H54 (cell line): ENCODE results near the gene TGM4.
"Not testable (repeated sequence)": the region's sequence is repeated elsewhere in the genome, so short reads cannot be mapped to it uniquely, and the experiment has no call there.

ENCODE experiments used
- DNase-seq: peaks from one replicate; pipeline ENCODE4 v3.0.0; 2011; ENCODE audit warnings: low spot score, mixed read lengths; ENCODE audit not compliant: insufficient read length
- FAIRE-seq: peaks from 3 replicates; lab custom pipeline; 2011; peaks lifted over from hg19 to GRCh38; lab: Jason Lieb, UNC
- POLR2A ChIP-seq: IDR thresholded peaks from 2 replicates; pipeline ENCODE4 v1.6.1; 2011; ENCODE audit warnings: low read depth, mild to moderate bottlenecking, low read length

Gene TGM4

DNA sequence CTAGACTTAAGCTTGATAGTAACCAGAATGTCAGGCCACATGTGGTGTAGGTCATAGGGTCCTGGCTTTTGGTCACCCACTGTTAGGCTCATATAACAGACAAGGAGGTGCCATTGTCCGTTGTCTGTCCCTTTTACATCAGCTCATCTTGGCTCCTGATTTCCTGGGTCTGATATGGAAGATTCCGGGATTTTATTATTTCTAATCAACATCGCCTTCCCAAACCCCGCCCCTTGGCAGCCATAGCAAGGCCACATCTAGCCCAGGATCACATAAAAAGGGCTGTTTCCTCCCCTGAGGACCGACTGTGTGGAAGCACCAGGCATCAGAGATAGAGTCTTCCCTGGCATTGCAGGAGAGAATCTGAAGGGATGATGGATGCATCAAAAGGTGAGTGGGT lies at the start of gene TGM4:
Gene TGM4, plus strand, starts transcription at position 301 of the 400 bp plus-strand sequence. Its CDS starts 71 bp downstream, at position 372.
- TF ChIP-seq POLR2A, result no peak
- DNase-seq, result no peak
- FAIRE-seq, result no peak

DNA sequence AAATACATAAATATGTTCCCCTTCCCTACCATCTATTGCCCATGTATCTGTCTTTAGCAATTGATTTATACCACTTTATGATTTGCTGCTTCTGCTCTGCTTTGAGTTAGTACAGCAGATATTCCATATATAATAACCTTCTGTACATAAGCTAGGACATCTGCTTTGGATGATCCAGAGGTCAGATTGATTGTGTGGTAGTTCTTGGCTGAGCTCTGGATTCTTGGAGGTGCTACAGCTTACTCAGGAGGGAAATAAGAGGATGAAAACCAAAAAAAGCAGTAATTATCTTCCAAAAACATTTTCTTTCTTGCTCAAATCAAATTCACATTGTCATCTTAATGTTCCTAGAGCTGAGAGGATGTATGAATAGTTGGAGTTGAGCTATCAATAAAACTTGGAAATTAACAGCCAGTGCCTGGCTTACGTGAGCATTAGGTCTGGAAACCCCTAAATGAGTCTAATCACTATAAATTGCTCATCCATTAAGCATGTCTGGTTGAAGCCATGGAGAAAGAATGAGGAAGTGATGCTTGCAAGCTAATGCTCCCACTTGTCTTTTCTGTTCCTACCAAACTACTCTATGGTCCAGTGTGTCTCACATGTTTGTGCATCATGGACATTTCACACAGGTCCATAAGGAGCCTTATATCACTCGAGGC lies 49.0 kb upstream of the TGM4 start:
- no peak for TF ChIP-seq POLR2A
- DNase-seq (no peak), FAIRE-seq (no peak)

DNA sequence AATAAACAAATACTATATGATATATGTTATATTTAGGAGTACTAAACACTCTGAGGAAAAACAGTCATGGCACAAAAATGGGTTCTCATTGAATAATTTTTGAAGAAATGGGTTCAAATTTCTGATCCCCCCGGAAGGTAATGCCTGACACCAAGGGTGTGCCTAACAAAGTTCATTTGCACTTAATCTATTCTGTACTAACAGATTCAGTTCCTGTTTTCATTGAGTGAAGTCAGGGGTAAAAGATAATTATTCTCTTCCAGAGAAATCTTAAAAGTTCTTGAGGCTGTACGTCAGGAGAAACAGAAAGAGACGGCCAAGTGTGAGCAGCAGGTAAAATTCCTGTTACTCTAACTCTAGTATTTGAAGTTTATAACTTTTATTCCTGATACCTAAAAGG lies 47.2 kb upstream of the TGM4 start:
- no peak for TF ChIP-seq POLR2A
- FAIRE-seq (no peak), DNase-seq (no peak)

DNA sequence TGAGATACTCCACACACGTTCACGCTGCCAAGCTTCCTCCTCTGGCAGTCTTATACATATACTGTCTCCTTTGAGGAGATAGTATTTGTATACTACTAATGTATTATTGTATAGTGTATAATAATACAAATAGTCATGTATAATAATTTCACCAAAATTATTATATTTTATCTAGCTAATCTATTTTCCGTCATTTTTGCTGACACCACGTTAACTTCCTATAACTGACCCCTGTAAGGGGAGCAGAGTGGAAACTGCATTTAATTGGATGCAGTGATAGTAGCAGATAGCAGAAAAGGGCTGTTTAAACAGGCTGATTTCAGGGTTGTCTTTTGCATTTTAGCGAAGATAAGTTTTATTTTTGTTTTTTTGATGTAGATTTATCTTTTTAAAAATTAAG lies 43.2 kb upstream of the TGM4 start:
- DNase-seq, result no peak
- no peak for FAIRE-seq
- no peak for TF ChIP-seq POLR2A

DNA sequence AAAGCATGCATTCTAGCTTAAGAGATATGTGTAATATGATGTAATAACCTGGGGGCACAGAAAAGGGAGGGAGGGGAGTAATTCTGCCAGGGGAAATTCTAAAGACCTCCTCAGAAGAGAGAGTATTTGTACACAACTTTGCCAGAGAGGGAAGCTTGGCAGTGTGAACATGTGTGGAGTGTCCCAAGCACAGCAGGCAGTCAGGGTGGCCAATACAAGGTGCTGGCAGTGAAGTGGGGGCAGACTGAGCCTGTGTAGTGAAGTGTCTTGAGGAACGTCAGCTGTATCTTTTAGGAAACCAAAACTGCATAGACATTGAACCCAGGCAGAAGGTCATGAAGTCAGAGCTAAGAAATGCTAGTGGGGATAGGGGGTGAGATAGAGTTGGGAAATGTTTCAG lies 42.4 kb upstream of the TGM4 start:
- DNase-seq, result no peak

DNA sequence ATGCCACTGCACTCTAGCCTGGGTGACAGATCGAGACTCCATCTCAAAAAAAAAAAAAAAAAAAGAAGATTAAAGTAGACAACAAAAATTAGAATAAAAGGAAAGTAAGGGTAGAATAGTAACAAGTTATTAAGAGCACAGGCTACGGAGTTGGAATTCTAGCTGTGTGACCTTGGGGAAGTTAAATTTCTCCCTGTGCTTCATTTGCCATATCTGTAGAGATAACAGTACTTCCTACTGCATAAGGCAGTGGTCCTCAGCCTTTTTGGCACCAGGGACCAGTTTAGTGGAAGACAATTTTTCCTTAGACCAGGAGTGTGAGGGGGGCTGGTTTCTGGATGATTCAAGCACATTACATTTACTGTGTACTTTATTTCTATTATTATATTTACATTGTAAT lies 41.4 kb upstream of the TGM4 start:
- no peak for TF ChIP-seq POLR2A
- FAIRE-seq, result no peak
- DNase-seq, result no peak

More for the DNA sequence above, 42.4 kb upstream of the TGM4 start:
- no peak for FAIRE-seq
- TF ChIP-seq POLR2A, result no peak

DNA sequence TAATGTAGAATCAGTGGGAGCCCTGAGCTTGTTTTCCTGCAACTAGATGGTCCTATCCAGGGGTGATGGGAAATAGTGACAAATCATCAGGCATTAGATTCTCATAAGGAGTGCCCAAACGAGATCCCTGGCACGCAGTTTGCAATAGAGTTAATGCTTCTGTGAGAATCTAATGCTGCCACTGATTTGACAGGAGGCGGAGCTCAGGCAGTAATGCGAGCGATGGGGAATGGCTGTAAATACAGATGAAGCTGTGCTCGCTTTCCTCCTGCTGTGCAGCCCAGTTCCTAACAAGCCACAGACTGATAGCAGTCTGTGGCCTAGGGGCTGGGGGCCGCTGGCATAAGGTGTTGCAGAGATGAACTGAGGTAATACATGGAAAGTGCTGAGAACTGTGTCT lies 41.0 kb upstream of the TGM4 start:
- DNase-seq, result no peak
- no peak for TF ChIP-seq POLR2A
- FAIRE-seq, result no peak

DNA sequence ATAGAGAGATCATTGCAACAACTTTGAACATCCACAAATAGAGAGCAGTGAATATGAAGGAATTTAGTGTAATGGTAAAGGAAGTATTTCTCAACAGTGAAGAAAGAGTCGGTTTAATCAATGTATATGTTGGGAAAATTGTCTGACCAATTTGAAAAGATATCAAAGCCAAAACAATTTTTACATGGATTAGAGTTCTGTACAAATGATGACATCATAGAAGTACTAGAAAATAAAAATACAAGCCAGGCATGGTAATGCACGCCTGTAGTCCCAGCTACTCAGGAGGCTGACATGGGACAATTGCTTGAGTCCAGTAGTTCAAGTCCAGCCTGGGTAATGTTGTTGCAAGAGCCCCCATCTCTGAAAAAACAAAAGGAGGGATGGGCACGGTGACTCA lies 38.7 kb upstream of the TGM4 start:
- no peak for DNase-seq
- no peak for FAIRE-seq
- no peak for TF ChIP-seq POLR2A

DNA sequence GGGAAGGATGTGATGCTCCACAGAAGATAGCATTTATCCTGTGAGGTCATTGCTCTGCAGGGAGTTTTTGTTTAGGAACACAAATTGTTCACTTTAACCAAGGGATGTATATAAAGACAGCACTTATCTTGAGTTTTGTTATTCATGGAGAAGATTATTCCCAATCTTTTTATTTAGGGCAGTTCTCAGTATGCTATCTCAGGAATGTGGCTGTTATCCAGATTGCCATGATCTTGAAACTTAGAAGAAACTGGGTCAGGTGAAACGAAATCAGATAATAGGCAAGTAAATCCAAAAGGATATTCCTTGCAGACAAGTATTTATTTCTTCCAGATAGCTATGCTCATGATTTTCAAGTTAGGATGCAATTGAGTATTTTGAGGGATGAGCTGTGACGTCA lies 32.0 kb upstream of the TGM4 start:
- FAIRE-seq (no peak), DNase-seq (no peak)
- no peak for TF ChIP-seq POLR2A

DNA sequence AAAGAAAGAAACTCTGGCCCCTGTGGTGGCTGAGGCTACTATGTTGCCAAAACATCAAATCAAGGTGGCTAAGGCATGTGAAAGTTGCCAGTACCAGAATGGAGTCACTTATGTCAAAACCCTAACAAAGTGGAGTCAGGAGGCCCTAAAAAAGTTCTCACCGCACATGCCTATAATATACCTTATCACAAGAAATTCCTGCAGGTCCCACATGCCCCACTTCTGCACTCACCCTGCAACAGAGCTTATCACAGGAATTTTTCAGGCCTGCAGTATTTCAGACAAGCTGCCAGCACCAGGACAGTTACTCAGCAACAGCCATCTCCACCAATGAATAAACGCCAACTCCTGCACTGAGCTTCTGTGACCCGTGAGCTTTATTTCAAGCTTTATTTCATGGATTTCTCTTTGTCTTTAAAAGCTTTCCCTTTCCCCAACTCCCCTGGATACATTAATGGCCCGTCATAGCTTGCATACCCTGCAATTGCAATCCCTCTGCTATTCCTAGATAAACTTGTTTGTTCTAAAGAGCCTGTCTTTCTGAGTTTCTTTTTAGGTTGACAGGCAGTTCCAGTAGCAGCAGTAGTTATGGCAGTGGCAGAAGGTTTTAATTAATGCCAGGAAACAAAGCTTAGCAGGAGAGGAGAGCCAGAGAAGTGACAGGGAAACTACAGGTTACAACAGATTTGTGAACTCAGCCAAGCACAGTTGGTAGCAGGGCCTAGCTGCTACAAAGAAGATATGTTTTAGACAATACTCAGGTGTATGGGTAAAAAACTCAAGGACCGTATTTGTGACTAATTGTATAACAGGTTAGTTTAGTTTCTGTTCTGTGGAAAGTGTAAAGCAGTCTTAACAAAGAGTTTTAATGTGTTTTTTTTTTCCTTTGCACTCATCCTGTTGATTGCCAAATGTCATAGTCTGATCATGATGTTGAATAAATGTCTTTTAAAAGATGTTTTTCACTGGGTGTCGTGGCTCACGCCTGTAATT lies 28.6 kb upstream of the TGM4 start:
- TF ChIP-seq POLR2A, result no peak
- DNase-seq (no peak), FAIRE-seq (no peak)

DNA sequence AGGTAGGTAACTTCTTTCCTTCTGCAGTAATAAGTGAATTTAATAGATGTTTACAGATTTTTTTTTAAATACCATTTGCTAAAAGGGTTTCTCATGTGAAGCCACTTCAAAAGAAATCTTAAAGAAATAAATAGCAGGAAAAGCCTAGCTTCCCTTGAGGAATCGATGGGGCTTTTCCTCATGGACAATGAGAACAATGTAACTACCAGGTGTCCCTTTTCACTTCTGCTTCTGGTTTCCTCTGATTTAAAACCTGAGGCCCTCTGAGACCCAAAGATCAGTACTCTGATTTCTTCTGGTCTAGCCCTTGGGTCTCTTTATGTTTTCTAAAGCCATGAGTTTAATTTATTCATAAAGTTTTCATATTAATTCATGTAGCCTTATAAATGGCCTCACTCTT lies 25.8 kb upstream of the TGM4 start:
- FAIRE-seq, result no peak

DNA sequence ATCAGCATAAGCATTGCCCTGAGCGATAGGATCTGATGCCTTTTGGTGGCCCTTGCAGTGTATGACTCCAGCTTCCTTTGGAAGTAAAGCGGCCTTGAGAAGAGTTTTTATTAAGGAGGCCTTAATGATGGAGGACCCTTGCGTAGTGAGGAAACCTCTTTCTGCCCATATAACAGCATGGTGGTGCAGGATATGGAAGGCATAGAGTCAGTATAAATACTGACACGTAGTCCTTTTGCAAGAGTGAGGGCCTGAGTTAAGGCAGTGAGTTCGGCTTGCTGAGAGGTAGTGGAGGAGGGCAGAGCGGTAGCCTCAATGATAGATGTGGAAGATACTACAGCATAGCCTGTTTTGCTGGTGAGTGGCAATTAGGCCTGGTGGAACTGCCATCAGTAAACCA lies 17.7 kb upstream of the TGM4 start:
- not testable (repeated sequence) for DNase-seq, FAIRE-seq

More for the DNA sequence above, 25.8 kb upstream of the TGM4 start:
- no peak for TF ChIP-seq POLR2A
- DNase-seq, result no peak

DNA sequence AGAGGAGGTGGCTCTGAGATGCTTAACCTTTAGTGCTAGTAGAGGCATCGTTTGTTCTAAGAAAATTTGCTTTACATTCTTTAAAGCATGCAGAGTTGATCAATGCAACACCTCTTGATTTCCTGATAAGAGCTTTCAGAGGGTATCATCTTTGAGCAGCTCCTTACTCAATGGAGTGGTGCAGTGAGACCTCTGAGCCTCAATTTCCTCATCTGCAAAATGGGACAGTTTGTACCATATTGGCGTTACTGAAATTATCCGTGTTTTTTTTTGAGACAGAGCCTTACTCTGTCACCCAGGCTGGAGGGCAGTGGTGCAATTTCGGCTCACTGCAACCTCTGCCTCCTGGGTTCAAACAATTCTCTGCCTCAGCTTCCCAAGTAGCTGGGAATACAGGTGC lies 14.3 kb upstream of the TGM4 start:
- FAIRE-seq (no peak), DNase-seq (no peak)
- no peak for TF ChIP-seq POLR2A

DNA sequence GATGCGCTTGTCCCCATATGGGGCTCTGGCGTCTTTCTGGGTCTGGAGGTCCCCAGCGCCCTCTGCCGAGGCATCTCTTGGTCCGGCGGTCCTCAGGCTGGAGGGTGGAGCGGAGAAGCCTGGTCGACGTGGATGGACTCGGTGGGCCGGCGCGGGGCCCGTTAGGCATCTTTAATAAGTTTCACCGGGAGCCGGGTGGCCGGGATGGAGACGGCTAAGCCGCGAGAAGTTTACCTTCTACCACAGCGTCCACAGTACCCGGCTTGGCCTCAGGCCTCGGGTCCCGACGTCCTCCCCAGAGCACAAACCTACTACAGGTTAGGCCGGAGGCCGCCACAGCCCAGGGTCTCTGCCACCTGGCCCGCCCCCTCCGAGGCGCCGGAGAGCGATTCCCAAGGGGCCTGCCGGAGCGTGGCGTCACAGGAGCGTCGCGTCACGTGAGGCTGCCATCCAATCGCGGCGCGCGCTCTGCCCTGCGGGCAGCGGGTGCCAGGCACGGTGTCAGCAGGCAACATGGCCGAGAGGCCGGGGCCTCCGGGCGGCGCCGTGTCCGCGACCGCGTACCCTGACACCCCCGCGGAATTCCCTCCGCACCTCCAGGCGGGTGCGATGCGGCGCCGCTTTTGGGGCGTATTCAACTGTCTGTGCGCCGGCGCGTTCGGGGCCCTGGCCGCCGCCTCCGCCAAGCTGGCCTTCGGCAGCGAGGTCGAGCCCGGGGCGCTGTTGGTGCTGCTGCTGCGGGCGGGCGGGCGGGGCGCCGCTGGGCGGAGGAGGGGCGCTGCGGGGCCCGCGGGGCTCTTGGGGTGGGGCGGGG lies 12.8 kb upstream of the TGM4 start, which contains the start of gene TMEM42:
Gene TMEM42, plus strand, starts transcription at position 501 of the 814 bp plus-strand sequence. Its CDS starts 13 bp downstream, at position 514.
- peak; percentile 83 for TF ChIP-seq POLR2A
- no peak for FAIRE-seq
- DNase-seq, result peak; percentile 93
